Natural killer cell (primary cell): ENCODE data around the gene RUNX2. TPM values are rescaled to one million over a fixed set of nuclear protein-coding genes. Genes with fewer than 3 reads are reported as not detected.

Experiments
- ATAC-seq, 3 donors: fragments of 150-1000 bp in 2 of 3; fragments of 200-7000 bp in 1 of 3; cut with Tn5 transposase; 1 replicate in 1 of 3; 2 replicates in 2 of 3; pipeline ENCODE4 v1.10.0; 2021; ENCODE audit warnings: mild to moderate bottlenecking in 2 of 3, moderate library complexity in 2 of 3
- DNase-seq, 2 donors: peaks; one replicate each; pipeline versions ENCODE4 v3.0.0 to v3.0.0-alpha.2; 2013 to 2021; ENCODE audit warnings: mixed read lengths in 1 of 2
- H3K27ac ChIP-seq: one replicate; pipeline ENCODE4 v1.5.1; 2013; ENCODE audit warnings: mild to moderate bottlenecking, low read length
- H3K27me3 ChIP-seq: one replicate; pipeline ENCODE4 v1.6.1; 2013; ENCODE audit warnings: low read length; ENCODE audit not compliant: control insufficient read depth, insufficient read depth
- H3K36me3 ChIP-seq: one replicate; pipeline ENCODE4 v1.6.1; 2013; ENCODE audit warnings: low read length; ENCODE audit not compliant: control insufficient read depth, insufficient read depth
- H3K4me1 ChIP-seq: one replicate; pipeline ENCODE4 v1.6.1; 2013; ENCODE audit warnings: low read length; ENCODE audit not compliant: control insufficient read depth, insufficient read depth
- H3K4me3 ChIP-seq: one replicate; pipeline ENCODE4 v1.5.1; 2013; ENCODE audit warnings: low read length
- H3K9me3 ChIP-seq: one replicate; pipeline ENCODE4 v1.6.1; 2013; ENCODE audit warnings: low read length; ENCODE audit not compliant: control insufficient read depth, insufficient read depth
- H3K27ac Mint-ChIP-seq, 2 donors: one replicate each; pipeline ENCODE4 v1.8.0; 2022; ENCODE audit warnings: mild to moderate bottlenecking in 2 of 2, mixed read lengths in 2 of 2, moderate library complexity in 1 of 2
- H3K27me3 Mint-ChIP-seq, 2 donors: one replicate each; pipeline ENCODE4 v1.8.0; 2022; ENCODE audit warnings: low read depth in 2 of 2, mixed read lengths in 2 of 2
- H3K36me3 Mint-ChIP-seq: one replicate; pipeline ENCODE4 v1.8.0; 2022; ENCODE audit warnings: mixed read lengths
- H3K4me1 Mint-ChIP-seq, 2 donors: one replicate each; pipeline ENCODE4 v1.8.0; 2022; ENCODE audit warnings: mixed read lengths in 2 of 2
- H3K4me3 Mint-ChIP-seq: one replicate; pipeline ENCODE4 v1.8.0; 2022; ENCODE audit warnings: mild to moderate bottlenecking, moderate library complexity, mixed read lengths
- H3K9me3 Mint-ChIP-seq, 2 donors: one replicate each; pipeline ENCODE4 v1.8.0; 2022; ENCODE audit warnings: mixed read lengths in 2 of 2
- CTCF ChIP-seq: fragments of 200-600 bp; IDR thresholded peaks from one replicate; pipeline ENCODE4 v1.8.0; 2022; ENCODE audit warnings: antibody characterized with exemption
- WGBS: methylation state at CpG from one replicate; pipeline ENCODE4 v1.1.7; 2013; ENCODE audit warnings: missing lambda C conversion rate; ENCODE audit not compliant: insufficient coverage; 5-methylcytosine and 5-hydroxymethylcytosine counted together
- intact Hi-C: fragments of 100-400 bp; cut with micrococcal nuclease; formaldehyde crosslinking; loops from one replicate; pipeline ENCODE4 v1.14.2; 2022
- total RNA-seq, 4 donors: library from RNA; stranded (reverse); fragments of 120-200 nt in 1 of 4; gene quantifications; one replicate each; pipeline versions ENCODE4 v1.2.3 to v1.2.4, GENCODE V29; 2013 to 2022

Gene RUNX2
- total RNA-seq, 3 donors from 2014 or later (not counting 1 experiment from before 2014, with no cell fraction given): 5.0 to 19.2 (median 7.0) TPM

DNA sequence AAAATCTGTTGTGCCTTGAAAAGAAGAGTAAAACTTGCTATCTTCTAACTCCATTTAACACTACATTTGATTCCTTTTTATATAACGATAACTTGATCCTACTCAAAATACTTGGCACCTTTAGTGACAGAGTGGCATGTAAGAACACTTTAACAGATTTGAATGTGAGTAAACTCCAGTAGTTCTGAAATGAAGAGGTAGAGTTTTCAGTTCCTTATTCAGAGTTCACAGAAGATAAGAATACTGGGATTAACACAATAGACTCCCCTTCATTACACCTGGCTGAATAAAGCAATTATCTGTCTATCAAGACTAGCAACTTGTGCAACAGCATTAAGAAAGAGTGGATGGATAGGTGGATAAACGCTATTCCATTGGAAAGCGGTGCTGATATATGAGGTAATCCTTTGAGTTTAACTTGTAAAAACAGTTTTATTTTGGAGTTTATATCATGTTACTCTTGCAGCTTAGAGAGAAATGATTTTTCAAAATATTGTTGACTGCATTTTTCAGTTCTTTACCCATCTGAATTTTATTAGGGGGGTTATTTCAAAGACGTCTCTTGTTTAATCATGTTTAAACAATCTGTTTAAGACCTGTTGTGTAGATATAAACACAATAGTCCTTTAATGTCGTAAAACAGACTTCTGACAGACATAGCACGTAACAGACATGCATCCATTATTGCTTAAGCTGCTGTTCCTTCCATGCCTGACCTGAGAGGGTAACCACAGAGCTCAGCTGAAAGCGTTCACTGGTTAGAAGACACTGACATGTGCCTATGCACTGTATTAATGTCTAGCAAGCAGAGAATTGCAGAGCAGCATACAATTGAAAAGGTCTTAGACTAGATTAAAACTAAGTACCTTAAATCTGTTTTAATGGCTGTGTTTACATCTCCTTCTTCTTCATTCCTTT is 152.0 kb downstream of the RUNX2 start:
- Mint-ChIP-seq H3K27me3 (peaks cover 0 to 4% of the 10 kb centered on the region in 2 donors), H3K27ac (no peak overlapping the region)

DNA sequence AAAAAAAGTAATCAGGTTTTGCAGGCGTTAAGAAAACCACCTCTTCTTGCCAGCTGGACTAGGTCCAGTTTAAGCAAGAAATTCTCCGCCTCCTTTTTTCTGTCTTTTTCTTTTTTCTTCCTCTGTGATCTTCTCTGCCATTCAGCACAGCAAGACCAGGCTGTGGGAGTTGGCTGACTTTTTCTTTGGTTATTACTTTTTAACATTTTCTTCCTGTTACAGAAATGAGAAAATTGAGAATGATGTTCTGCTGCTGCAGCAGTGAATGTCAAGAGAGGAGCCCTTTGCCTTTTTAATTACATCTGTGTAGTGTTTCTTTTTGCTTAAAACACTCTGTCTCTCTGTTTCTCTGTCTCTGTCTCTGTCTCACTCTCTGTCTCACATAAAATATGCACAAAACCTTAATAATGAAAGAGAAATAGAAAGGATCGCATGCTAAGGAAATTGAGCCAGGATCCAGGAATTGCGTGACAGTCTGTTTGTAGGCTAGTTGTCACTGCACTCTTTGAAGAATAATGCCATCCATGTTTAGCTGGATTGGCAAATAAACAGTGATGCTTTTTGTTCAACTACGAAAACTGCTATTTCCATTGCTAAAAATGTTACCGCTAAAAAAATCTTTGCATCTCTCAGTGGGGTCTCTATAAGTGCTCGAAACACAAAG is 152.8 kb downstream of the RUNX2 start:
- intact Hi-C loops: no loop called here
- TF ChIP-seq CTCF: no peak
- ATAC-seq (no peak), DNase-seq (no peak)
- peaks cover 0 to 8% of the 10 kb centered on the region in 2 donors for H3K4me1 Mint-ChIP-seq
- 83% methylated on average over 7 of the region's 7 CpGs for WGBS
- no peak overlapping the region for H3K27ac Mint-ChIP-seq
- no peaks in the 10 kb centered on the region for H3K36me3 Mint-ChIP-seq
- H3K9me3 ChIP-seq: no peaks in the 10 kb centered on the region
- H3K36me3 ChIP-seq: no peaks in the 10 kb centered on the region
- peaks cover 0 to 4% of the 10 kb centered on the region in 2 donors for H3K27me3 Mint-ChIP-seq
- H3K4me3 ChIP-seq: no peak overlapping the region
- no peaks in the 10 kb centered on the region for H3K27me3 ChIP-seq
- no peaks in the 10 kb centered on the region for H3K9me3 Mint-ChIP-seq
- H3K4me1 ChIP-seq: peaks cover 2% of the 10 kb centered on the region
- no peak overlapping the region for H3K27ac ChIP-seq
- H3K4me3 Mint-ChIP-seq: no peak overlapping the region

More for the DNA sequence above, 152.0 kb downstream of the RUNX2 start:
- DNase-seq (no peak), ATAC-seq (no peak)
- Mint-ChIP-seq H3K36me3 (no peaks in the 10 kb centered on the region), H3K4me1 (peaks cover 0 to 8% of the 10 kb centered on the region in 2 donors), H3K9me3 (no peaks in the 10 kb centered on the region), H3K4me3 (no peak overlapping the region)
- Histone ChIP-seq H3K4me3 (no peak overlapping the region), H3K27me3 (no peaks in the 10 kb centered on the region), H3K27ac (no peak overlapping the region), H3K9me3 (no peaks in the 10 kb centered on the region), H3K4me1 (peaks cover 2% of the 10 kb centered on the region), H3K36me3 (no peaks in the 10 kb centered on the region)
- intact Hi-C loops: no loop called here
- TF ChIP-seq CTCF: no peak
- 66% methylated on average over 5 of the region's 7 CpGs for WGBS

DNA sequence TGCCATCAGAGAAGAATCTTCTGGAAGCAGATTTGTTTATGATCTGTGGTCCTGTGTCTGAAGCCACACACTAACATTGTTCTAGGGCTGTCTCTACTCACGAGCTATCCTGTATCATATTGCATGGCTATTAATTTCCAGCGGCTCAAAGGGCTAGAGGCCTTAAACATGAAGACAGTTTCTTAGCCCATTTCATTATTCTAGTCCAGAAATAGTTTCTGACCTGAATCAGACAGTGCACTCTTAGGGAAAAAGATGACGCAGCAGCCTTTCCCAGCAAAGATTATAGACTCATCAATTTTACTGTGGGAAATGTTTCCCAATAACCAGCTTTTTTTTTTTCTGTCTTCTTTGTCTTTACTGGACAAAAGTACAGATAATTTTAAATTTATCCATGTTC is 154.9 kb downstream of the RUNX2 start:
- 84% methylated on average over 3 of the region's 3 CpGs for WGBS
- Histone ChIP-seq H3K4me3 (no peak overlapping the region), H3K9me3 (no peaks in the 10 kb centered on the region), H3K27ac (no peak overlapping the region), H3K4me1 (peaks cover 3% of the 10 kb centered on the region), H3K36me3 (no peaks in the 10 kb centered on the region), H3K27me3 (no peaks in the 10 kb centered on the region)
- Mint-ChIP-seq H3K4me3 (no peak overlapping the region), H3K36me3 (no peaks in the 10 kb centered on the region), H3K27me3 (peaks cover 0 to 4% of the 10 kb centered on the region in 2 donors), H3K9me3 (no peaks in the 10 kb centered on the region), H3K4me1 (peaks cover 0 to 15% of the 10 kb centered on the region in 2 donors), H3K27ac (no peak overlapping the region)
- DNase-seq (no peak), ATAC-seq (no peak)
- intact Hi-C loops: no loop called here
- TF ChIP-seq CTCF: no peak
